ENCODE measurements around the gene EXOC4.

GRCh38 chr7:134104166-134104565 is 851.3 kb downstream of the EXOC4 start:
- TF ChIP-seq POLR2A (IDR thresholded peaks at IDR 0.05; ENCODE audit: low read length) (no peak), GATA1 (IDR thresholded peaks at IDR 0.05; ENCODE audit: low read depth, low read length) (no peak)

Measured in erythroblast (primary cell).